ENCODE measurements around the gene PRKN.

GRCh38 chr6:161624111-161624510, 1103.5 kb downstream of the PRKN start:
- TF ChIP-seq CTCF (tag by site-specific recombination; IDR thresholded peaks at IDR 0.05) (no peak), ZNF335 (tag by site-specific recombination; conservative IDR thresholded peaks at IDR 0.05) (no peak), ZNF324 (tag by site-specific recombination; IDR thresholded peaks at IDR 0.05) (no peak), ZNF274 (IDR thresholded peaks at IDR 0.05; ENCODE audit: low read length) (no peak), ZNF274 (tag by site-specific recombination; IDR thresholded peaks at IDR 0.05; ENCODE audit: borderline replicate concordance) (no peak), GLI4 (tag by site-specific recombination; IDR thresholded peaks at IDR 0.05) (no peak), ZNF785 (tag by site-specific recombination; IDR thresholded peaks at IDR 0.05) (no peak), REST (tag by site-specific recombination; IDR thresholded peaks at IDR 0.05) (no peak), ZNF558 (tag by site-specific recombination; IDR thresholded peaks at IDR 0.05) (no peak), TCF7L2 (IDR thresholded peaks at IDR 0.05; ENCODE audit: borderline replicate concordance, low read depth, low read length) (no peak), ZBTB1 (tag by site-specific recombination; IDR thresholded peaks at IDR 0.05) (no peak), ZNF658 (tag by site-specific recombination; IDR thresholded peaks at IDR 0.05) (no peak), ZNF843 (tag by site-specific recombination; IDR thresholded peaks at IDR 0.05) (no peak)
- TF ChIP-seq, protein P1, sequence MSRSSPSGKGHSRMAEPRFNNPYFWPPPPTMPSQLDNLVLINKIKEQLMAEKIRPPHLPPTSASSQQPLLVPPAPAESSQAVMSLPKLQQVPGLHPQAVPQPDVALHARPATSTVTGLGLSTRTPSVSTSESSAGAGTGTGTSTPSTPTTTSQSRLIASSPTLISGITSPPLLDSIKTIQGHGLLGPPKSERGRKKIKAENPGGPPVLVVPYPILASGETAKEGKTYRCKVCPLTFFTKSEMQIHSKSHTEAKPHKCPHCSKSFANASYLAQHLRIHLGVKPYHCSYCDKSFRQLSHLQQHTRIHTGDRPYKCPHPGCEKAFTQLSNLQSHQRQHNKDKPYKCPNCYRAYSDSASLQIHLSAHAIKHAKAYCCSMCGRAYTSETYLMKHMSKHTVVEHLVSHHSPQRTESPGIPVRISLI (tag by site-specific recombination; IDR thresholded peaks at IDR 0.05) = no peak
- TF ChIP-seq, protein P2, sequence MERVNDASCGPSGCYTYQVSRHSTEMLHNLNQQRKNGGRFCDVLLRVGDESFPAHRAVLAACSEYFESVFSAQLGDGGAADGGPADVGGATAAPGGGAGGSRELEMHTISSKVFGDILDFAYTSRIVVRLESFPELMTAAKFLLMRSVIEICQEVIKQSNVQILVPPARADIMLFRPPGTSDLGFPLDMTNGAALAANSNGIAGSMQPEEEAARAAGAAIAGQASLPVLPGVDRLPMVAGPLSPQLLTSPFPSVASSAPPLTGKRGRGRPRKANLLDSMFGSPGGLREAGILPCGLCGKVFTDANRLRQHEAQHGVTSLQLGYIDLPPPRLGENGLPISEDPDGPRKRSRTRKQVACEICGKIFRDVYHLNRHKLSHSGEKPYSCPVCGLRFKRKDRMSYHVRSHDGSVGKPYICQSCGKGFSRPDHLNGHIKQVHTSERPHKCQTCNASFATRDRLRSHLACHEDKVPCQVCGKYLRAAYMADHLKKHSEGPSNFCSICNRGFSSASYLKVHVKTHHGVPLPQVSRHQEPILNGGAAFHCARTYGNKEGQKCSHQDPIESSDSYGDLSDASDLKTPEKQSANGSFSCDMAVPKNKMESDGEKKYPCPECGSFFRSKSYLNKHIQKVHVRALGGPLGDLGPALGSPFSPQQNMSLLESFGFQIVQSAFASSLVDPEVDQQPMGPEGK (tag by site-specific recombination; IDR thresholded peaks at IDR 0.05) = no peak
